Spleen (tissue), 11 donors: Measurements from ENCODE around the gene TJP1. TPM values are rescaled to one million over a fixed set of nuclear protein-coding genes. Genes with fewer than 3 reads are reported as not detected.

Experiments
- DNase-seq: peaks from one replicate; pipeline ENCODE4 v3.0.0-alpha.2; 2020
- H3K27ac ChIP-seq, 8 donors: fragments of 200-600 bp; sonication (generic) in 7 of 8; 1 replicate in 4 of 8; 2 replicates in 4 of 8; pipeline versions ENCODE4 v1.5.0 to v1.8.0; 2016 to 2021; ENCODE audit warnings: inconsistent platforms in 4 of 8, mild to moderate bottlenecking in 4 of 8, moderate library complexity in 1 of 8
- H3K27me3 ChIP-seq, 7 donors: fragments of 200-600 bp; sonication (generic) in 6 of 7; replicated peaks in 1 of 7; 1 replicate in 4 of 7; 2 replicates in 3 of 7; pipeline versions ENCODE4 v1.5.0 to v1.8.0; 2016 to 2021; ENCODE audit warnings: inconsistent platforms in 3 of 7, mild to moderate bottlenecking in 1 of 7
- H3K36me3 ChIP-seq, 6 donors: fragments of 200-600 bp; sonication (generic) in 5 of 6; 1 replicate in 4 of 6; 2 replicates in 2 of 6; pipeline versions ENCODE4 v1.5.0 to v1.8.0; 2016 to 2021; ENCODE audit warnings: inconsistent platforms in 2 of 6
- H3K4me1 ChIP-seq, 6 donors: fragments of 200-600 bp; sonication (generic) in 5 of 6; 1 replicate in 3 of 6; 2 replicates in 3 of 6; pipeline versions ENCODE4 v1.5.0 to v1.8.0; 2016 to 2021; ENCODE audit warnings: inconsistent platforms in 3 of 6
- H3K4me3 ChIP-seq, 8 donors: fragments of 200-600 bp; sonication (generic) in 7 of 8; 1 replicate in 4 of 8; 2 replicates in 4 of 8; pipeline versions ENCODE4 v1.5.0 to v1.8.0; 2016 to 2021; ENCODE audit warnings: inconsistent platforms in 4 of 8, mild to moderate bottlenecking in 4 of 8, moderate library complexity in 2 of 8
- H3K9me3 ChIP-seq, 8 donors: fragments of 200-600 bp; sonication (generic) in 7 of 8; 1 replicate in 4 of 8; 2 replicates in 4 of 8; pipeline versions ENCODE4 v1.5.0 to v1.8.0; 2016 to 2021; ENCODE audit warnings: inconsistent platforms in 4 of 8
- CTCF ChIP-seq, 11 experiments: fragments of 200-600 bp in 7 of 11; fragments of 450-650 bp in 4 of 11; sonication (generic) in 4 of 11; IDR thresholded peaks in 8 of 11; conservative IDR thresholded peaks in 3 of 11; 1 replicate in 7 of 11; 2 replicates in 4 of 11; pipeline versions ENCODE4 v1.4.0 to v1.8.0; 2016 to 2021; ENCODE audit warnings: antibody characterized with exemption in 11 of 11, inconsistent platforms in 4 of 11, mild to moderate bottlenecking in 1 of 11
- POLR2A ChIP-seq, 3 donors: fragments of 450-650 bp; IDR thresholded peaks; one replicate each; pipeline ENCODE4 v1.5.1; 2017; ENCODE audit warnings: antibody characterized with exemption in 3 of 3, mild to moderate bottlenecking in 1 of 3
- POLR2AphosphoS5 ChIP-seq, 3 donors: sonication (generic); formaldehyde crosslinking; IDR thresholded peaks; one replicate each; pipeline ENCODE4 v1.5.1; 2017; ENCODE audit warnings: antibody characterized with exemption in 3 of 3
- WGBS, 5 donors: extraction: QIAGEN DNeasy Blood & Tissue Kit in 3 of 5; methylation state at CpG; one replicate each; pipeline versions ENCODE4 v1.1.5 to v1.1.7; 2013 to 2018; 5-methylcytosine and 5-hydroxymethylcytosine counted together
- intact Hi-C: fragments of 100-400 bp; cut with DNase I; formaldehyde crosslinking; loops from one replicate; pipeline ENCODE4 v1.15.0; 2023; ENCODE audit warnings: low total_unique reads
- polyA plus RNA-seq, 3 donors: library from polyadenylated mRNA; stranded (reverse); fragments of 200-250 nt; gene quantifications; one replicate each; pipeline ENCODE4 v1.2.1, GENCODE V29; 2013
- total RNA-seq, 7 donors: library from RNA; depleted of rRNA in 3 of 7; stranded (reverse); fragments of >200 nt in 3 of 7; fragmentation: NEBNext Ultra II Directional in 4 of 7; extraction: Animal tissue kit (Norgen Biotek cat#: 25700) in 4 of 7; gene quantifications; one replicate each; pipeline versions ENCODE4 v1.1.0 to v1.2.1, GENCODE V29; 2016 to 2021
- donor health status: healthy with polysubstance abuse.
- donor health status: DM: no; HTN: no; CAD: no; lungs with moderate emphysema.
- donor health status: DM: no; HTN: no; CAD: no.
- donor health status: Bipolar disorder and iron deficiency.
- donor health status: healthy.
- donor health status: DM: no; HTN: no; CAD: no.
- donor health status: DM: yes; HTN: yes; CAD: no.

Gene TJP1
- total and polyA plus RNA-seq, 10 donors = 2.9 to 71.8 (median 49.7) TPM

- H3K4me3 ChIP-seq = no peak overlapping the region
- H3K27ac ChIP-seq = no peak overlapping the region
- no peaks in the 10 kb centered on the region for H3K9me3 ChIP-seq
- intact Hi-C loops = no loop called here
- DNase-seq = no peak
- H3K4me1 ChIP-seq = no peaks in the 10 kb centered on the region
- 76 to 91% (median 86%) methylated on average over 4 of the region's 4 CpGs for WGBS, 5 donors
- H3K27me3 ChIP-seq = no peaks in the 10 kb centered on the region
- H3K36me3 ChIP-seq = peaks cover 0 to 88% (median 3%) of the 10 kb centered on the region in 6 donors
- TF ChIP-seq CTCF (IDR thresholded peaks at IDR 0.05 in 8 of 11, conservative IDR thresholded peaks at IDR 0.05 in 3 of 11) = no peak
- TF ChIP-seq POLR2AphosphoS5 (IDR thresholded peaks at IDR 0.05) = no peak
- TF ChIP-seq POLR2A (IDR thresholded peaks at IDR 0.05) = no peak
Measured at GRCh38 chr15:29708519-29708918, 113.7 kb downstream of the TJP1 start.

GRCh38 chr15:29704950-29705597 lies 117.2 kb downstream of the TJP1 start:
- 74 to 87% (median 81%) methylated on average over 6 of the region's 6 CpGs for WGBS, 5 donors
- H3K9me3 ChIP-seq = no peaks in the 10 kb centered on the region
- no peak for DNase-seq
- H3K36me3 ChIP-seq = peaks cover 0 to 76% (median 9%) of the 10 kb centered on the region in 6 donors
- no peaks in the 10 kb centered on the region for H3K27me3 ChIP-seq
- H3K27ac ChIP-seq = no peak overlapping the region
- intact Hi-C loops = no loop called here
- H3K4me1 ChIP-seq = no peaks in the 10 kb centered on the region
- H3K4me3 ChIP-seq = no peak overlapping the region
- TF ChIP-seq POLR2A (IDR thresholded peaks at IDR 0.05) (no peak), POLR2AphosphoS5 (IDR thresholded peaks at IDR 0.05) (no peak), CTCF (IDR thresholded peaks at IDR 0.05 in 8 of 11, conservative IDR thresholded peaks at IDR 0.05 in 3 of 11) (no peak)

GRCh38 chr15:29701151-29701550 lies 121.1 kb downstream of the TJP1 start:
- Histone ChIP-seq H3K4me1 (no peaks in the 10 kb centered on the region), H3K27ac (no peak overlapping the region), H3K36me3 (peaks cover 0 to 48% (median 6%) of the 10 kb centered on the region in 6 donors), H3K4me3 (no peak overlapping the region), H3K27me3 (no peaks in the 10 kb centered on the region), H3K9me3 (no peaks in the 10 kb centered on the region)
- WGBS, 5 donors = 89 to 95% (median 93%) methylated on average over 5 of the region's 5 CpGs
- intact Hi-C loops = no loop called here
- no peak for DNase-seq
- TF ChIP-seq POLR2A (IDR thresholded peaks at IDR 0.05) (no peak), POLR2AphosphoS5 (IDR thresholded peaks at IDR 0.05) (no peak), CTCF (IDR thresholded peaks at IDR 0.05 in 8 of 11, conservative IDR thresholded peaks at IDR 0.05 in 3 of 11) (no peak)

GRCh38 chr15:29700296-29700695 lies 122.0 kb downstream of the TJP1 start:
- Histone ChIP-seq H3K9me3 (peaks cover 0 to 8% (median 0%) of the 10 kb centered on the region in 8 donors), H3K27ac (no peak overlapping the region), H3K27me3 (no peaks in the 10 kb centered on the region), H3K4me3 (no peak overlapping the region), H3K36me3 (peaks cover 0 to 40% (median 6%) of the 10 kb centered on the region in 6 donors), H3K4me1 (no peaks in the 10 kb centered on the region)
- intact Hi-C loops = no loop called here
- TF ChIP-seq CTCF (IDR thresholded peaks at IDR 0.05 in 8 of 11, conservative IDR thresholded peaks at IDR 0.05 in 3 of 11) = no peak
- TF ChIP-seq POLR2AphosphoS5 (IDR thresholded peaks at IDR 0.05) = no peak
- 47 to 67% (median 65%) methylated on average over 3 of the region's 3 CpGs for WGBS, 5 donors
- no peak for DNase-seq
